ENCODE results near the gene PTPRJ. TPM values are rescaled to one million over a fixed set of nuclear protein-coding genes. Genes with fewer than 3 reads are reported as not detected.
"Not testable (repeated sequence)": the region's sequence is repeated elsewhere in the genome, so short reads cannot be mapped to it uniquely, and the experiment has no call there.

Gene PTPRJ
- total RNA-seq, 1 donor from 2014 or later, result 1.6 TPM

GRCh38 chr11:48184452-48184851, 204.1 kb downstream of the PTPRJ start:
- no peaks in the 10 kb centered on the region for H3K36me3 ChIP-seq (ENCODE audit: control insufficient read depth, insufficient read depth, low read length)
- no peak overlapping the region for H3K4me3 ChIP-seq (ENCODE audit: low read depth, low read length)
- no peak for TF ChIP-seq CTCF (IDR thresholded peaks at IDR 0.05; ENCODE audit: insufficient read depth, low read length, severe bottlenecking)
- FAIRE-seq (no peak), DNase-seq (ENCODE audit: low read depth) (no peak)
- H3K27me3 ChIP-seq (ENCODE audit: control insufficient read depth, insufficient read depth, low read length), result no peaks in the 10 kb centered on the region

- not testable (repeated sequence) for FAIRE-seq; H3K27me3 ChIP-seq (ENCODE audit: control insufficient read depth, insufficient read depth, low read length); H3K36me3 ChIP-seq (ENCODE audit: control insufficient read depth, insufficient read depth, low read length); H3K4me3 ChIP-seq (ENCODE audit: low read depth, low read length); DNase-seq (ENCODE audit: low read depth)
Measured at GRCh38 chr11:48190906-48191654, 210.7 kb downstream of the PTPRJ start.

- no peaks in the 10 kb centered on the region for H3K27me3 ChIP-seq (ENCODE audit: control insufficient read depth, insufficient read depth, low read length)
- H3K36me3 ChIP-seq (ENCODE audit: control insufficient read depth, insufficient read depth, low read length), result no peaks in the 10 kb centered on the region
- H3K4me3 ChIP-seq (ENCODE audit: low read depth, low read length), result no peak overlapping the region
- DNase-seq (ENCODE audit: low read depth), result peak; percentile 70
- no peak for FAIRE-seq
- no peak for TF ChIP-seq CTCF (IDR thresholded peaks at IDR 0.05; ENCODE audit: insufficient read depth, low read length, severe bottlenecking)
Measured at GRCh38 chr11:48193876-48194275, 213.5 kb downstream of the PTPRJ start.

GRCh38 chr11:48207881-48208280, 227.5 kb downstream of the PTPRJ start:
- Histone ChIP-seq H3K4me3 (ENCODE audit: low read depth, low read length) (no peak overlapping the region), H3K36me3 (ENCODE audit: control insufficient read depth, insufficient read depth, low read length) (no peaks in the 10 kb centered on the region), H3K27me3 (ENCODE audit: control insufficient read depth, insufficient read depth, low read length) (no peaks in the 10 kb centered on the region)
- no peak for DNase-seq (ENCODE audit: low read depth)
- no peak for TF ChIP-seq CTCF (IDR thresholded peaks at IDR 0.05; ENCODE audit: insufficient read depth, low read length, severe bottlenecking)
- no peak for FAIRE-seq

GRCh38 chr11:48210052-48210451, 229.7 kb downstream of the PTPRJ start:
- DNase-seq (ENCODE audit: low read depth) (no peak), FAIRE-seq (no peak)

GRCh38 chr11:48216510-48216909, 236.2 kb downstream of the PTPRJ start, which contains the start of gene OR4B1:
OR4B1 (plus strand) TSS chr11:48216810; CDS start chr11:48216810, 0 bp downstream.
- H3K4me3 ChIP-seq (ENCODE audit: low read depth, low read length), result no peak within 1 kb of the TSS
- H3K27me3 ChIP-seq (ENCODE audit: control insufficient read depth, insufficient read depth, low read length), result no peaks in the 10 kb centered on the region
- no peaks in the 10 kb centered on the region for H3K36me3 ChIP-seq (ENCODE audit: control insufficient read depth, insufficient read depth, low read length)
- FAIRE-seq, result no peak
- no peak for DNase-seq (ENCODE audit: low read depth)
- no peak for TF ChIP-seq CTCF (IDR thresholded peaks at IDR 0.05; ENCODE audit: insufficient read depth, low read length, severe bottlenecking)

More at GRCh38 chr11:48210052-48210451, 229.7 kb downstream of the PTPRJ start:
- Histone ChIP-seq H3K4me3 (ENCODE audit: low read depth, low read length) (no peak overlapping the region), H3K27me3 (ENCODE audit: control insufficient read depth, insufficient read depth, low read length) (no peaks in the 10 kb centered on the region), H3K36me3 (ENCODE audit: control insufficient read depth, insufficient read depth, low read length) (no peaks in the 10 kb centered on the region)
- TF ChIP-seq CTCF (IDR thresholded peaks at IDR 0.05; ENCODE audit: insufficient read depth, low read length, severe bottlenecking), result no peak

Other genes with a start within 250 kb of the PTPRJ start
- 65.3 and 67.2 TPM in 2 replicates for gene FNBP4, start 213.2 kb upstream of the PTPRJ start, total RNA-seq
- gene NUP160, start 132.2 kb upstream of the PTPRJ start, total RNA-seq, result 21.4 and 28.4 TPM in 2 replicates
- gene OR4B1, start 236.3 kb downstream of the PTPRJ start, total RNA-seq, result not detected in 2 replicates

All from bronchial epithelial cell (primary cell).